ENCODE data around the gene KANK4.

DNA sequence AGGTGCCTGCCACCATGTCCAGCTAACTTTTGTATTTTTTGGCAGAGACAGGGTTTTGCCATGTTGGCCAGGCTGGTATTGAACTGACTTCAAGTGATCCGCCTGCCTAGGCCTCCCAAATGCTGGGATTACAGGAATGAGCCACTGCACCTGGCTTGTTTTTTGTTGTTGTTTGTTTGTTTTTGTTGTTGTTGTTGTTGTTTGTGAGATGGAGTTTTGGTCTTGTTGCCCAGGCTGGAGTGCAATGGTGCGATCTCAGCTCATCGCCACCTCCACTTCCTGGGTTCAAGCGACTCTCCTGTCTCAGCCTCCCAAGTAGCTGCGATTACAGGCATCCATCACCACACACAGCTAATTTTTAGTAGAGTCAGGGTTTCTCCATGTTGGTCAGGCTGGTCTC, 131.7 kb downstream of the KANK4 start:
- TF ChIP-seq POLR2A (IDR thresholded peaks at IDR 0.05; ENCODE audit: control extremely low read depth in 1 of 2, low read depth in 2 of 2, low read length in 2 of 2) = no peak
- TF ChIP-seq TAF1 (IDR thresholded peaks at IDR 0.05; ENCODE audit: low read depth, low read length) = no peak
- TF ChIP-seq EZH2 (IDR thresholded peaks at IDR 0.05; ENCODE audit: low read depth, low read length, severe bottlenecking) = no peak
- no peak for TF ChIP-seq RNF2 (IDR thresholded peaks at IDR 0.05; ENCODE audit: borderline replicate concordance, low read depth, low read length, missing control alignments, poor library complexity, severe bottlenecking)
- TF ChIP-seq TCF12 (IDR thresholded peaks at IDR 0.05; ENCODE audit: low read depth, low read length) = no peak
- no peak for TF ChIP-seq CTCF (IDR thresholded peaks at IDR 0.05; ENCODE audit: control extremely low read depth in 1 of 3, insufficient read depth in 1 of 3, low read depth in 1 of 3, low read length in 3 of 3)

Measured in H1 (cell line).